OCI-LY7 (cell line): ENCODE data around the gene ZNF117.

Experiments used
- EZH2phosphoT487 ChIP-seq: fragments of 200-600 bp; sonication (generic); IDR thresholded peaks from 2 replicates; pipeline ENCODE4 v1.6.1; 2018; ENCODE audit warnings: low read depth, borderline replicate concordance, mild to moderate bottlenecking, mixed run types, antibody characterized with exemption, low read length, moderate library complexity, mixed read lengths
- TF ChIP-seq, protein P1 (sequence below): fragments of 200-600 bp; sonication (generic); conservative IDR thresholded peaks from 2 replicates; pipeline ENCODE4 v1.5.1; 2014; ENCODE audit warnings: mild to moderate bottlenecking, antibody characterized with exemption, low read length, moderate library complexity, mixed read lengths

DNA sequence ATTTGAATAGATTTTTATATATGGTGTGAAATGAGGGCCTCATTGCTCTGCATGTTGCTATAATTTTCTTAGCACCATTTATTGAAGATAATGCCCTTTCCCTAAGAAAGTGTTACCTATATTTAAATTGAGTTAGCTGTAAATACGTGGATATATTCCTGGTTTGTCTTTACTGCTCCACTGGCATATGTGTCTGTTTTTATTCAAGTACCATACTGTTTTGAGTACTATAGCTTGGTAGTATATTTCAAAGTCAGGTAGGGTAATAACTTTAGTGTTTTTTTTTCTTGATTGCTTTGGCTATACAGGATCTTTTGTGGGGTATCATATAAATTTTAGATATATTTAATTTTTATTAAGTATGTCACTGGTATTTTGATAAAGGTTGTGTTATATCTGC lies 56.4 kb downstream of the ZNF117 start:
- TF ChIP-seq, protein P1, sequence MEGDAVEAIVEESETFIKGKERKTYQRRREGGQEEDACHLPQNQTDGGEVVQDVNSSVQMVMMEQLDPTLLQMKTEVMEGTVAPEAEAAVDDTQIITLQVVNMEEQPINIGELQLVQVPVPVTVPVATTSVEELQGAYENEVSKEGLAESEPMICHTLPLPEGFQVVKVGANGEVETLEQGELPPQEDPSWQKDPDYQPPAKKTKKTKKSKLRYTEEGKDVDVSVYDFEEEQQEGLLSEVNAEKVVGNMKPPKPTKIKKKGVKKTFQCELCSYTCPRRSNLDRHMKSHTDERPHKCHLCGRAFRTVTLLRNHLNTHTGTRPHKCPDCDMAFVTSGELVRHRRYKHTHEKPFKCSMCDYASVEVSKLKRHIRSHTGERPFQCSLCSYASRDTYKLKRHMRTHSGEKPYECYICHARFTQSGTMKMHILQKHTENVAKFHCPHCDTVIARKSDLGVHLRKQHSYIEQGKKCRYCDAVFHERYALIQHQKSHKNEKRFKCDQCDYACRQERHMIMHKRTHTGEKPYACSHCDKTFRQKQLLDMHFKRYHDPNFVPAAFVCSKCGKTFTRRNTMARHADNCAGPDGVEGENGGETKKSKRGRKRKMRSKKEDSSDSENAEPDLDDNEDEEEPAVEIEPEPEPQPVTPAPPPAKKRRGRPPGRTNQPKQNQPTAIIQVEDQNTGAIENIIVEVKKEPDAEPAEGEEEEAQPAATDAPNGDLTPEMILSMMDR, result no peak
- TF ChIP-seq EZH2phosphoT487, result no peak
